Activated CD4-positive, alpha-beta T cell treated with anti-CD3 and anti-CD28 coated beads, Interleukin-2, amount 50 U/mL, for 24 hours (primary cell): Measurements from ENCODE around the gene SLIT3.

Experiments used
- DNase-seq, 2 donors: peaks; one replicate each; pipeline ENCODE4 v3.0.0-alpha.2; 2020; ENCODE audit warnings: low read depth in 1 of 2, low spot score in 1 of 2

SLIT3 gene

GRCh38 chr5:169178274-169178673 lies 122.7 kb downstream of the SLIT3 start:
- no peak for DNase-seq

- DNase-seq, result no peak
Measured at GRCh38 chr5:169176709-169177694, 123.9 kb downstream of the SLIT3 start.

- no peak for DNase-seq
Measured at GRCh38 chr5:169175733-169176132, 125.2 kb downstream of the SLIT3 start.

GRCh38 chr5:169174923-169175322 lies 126.0 kb downstream of the SLIT3 start:
- no peak for DNase-seq

- no peak for DNase-seq
Measured at GRCh38 chr5:169173372-169173771, 127.6 kb downstream of the SLIT3 start.

GRCh38 chr5:169171515-169171914 lies 129.4 kb downstream of the SLIT3 start:
- DNase-seq, result no peak

- DNase-seq, result no peak
Measured at GRCh38 chr5:169169783-169170182, 131.2 kb downstream of the SLIT3 start.

- DNase-seq, result no peak
Measured at GRCh38 chr5:169168280-169168679, 132.7 kb downstream of the SLIT3 start.

- no peak for DNase-seq
Measured at GRCh38 chr5:169166078-169166477, 134.9 kb downstream of the SLIT3 start.

GRCh38 chr5:169165052-169165451 lies 135.9 kb downstream of the SLIT3 start:
- DNase-seq, result no peak

GRCh38 chr5:169164481-169164925 lies 136.4 kb downstream of the SLIT3 start:
- no peak for DNase-seq

- DNase-seq, result no peak
Measured at GRCh38 chr5:169162407-169162806, 138.5 kb downstream of the SLIT3 start.

GRCh38 chr5:169161022-169161680 lies 139.8 kb downstream of the SLIT3 start:
- no peak for DNase-seq

GRCh38 chr5:169160405-169160901 lies 140.5 kb downstream of the SLIT3 start:
- DNase-seq, result no peak

GRCh38 chr5:169158764-169159163 lies 142.2 kb downstream of the SLIT3 start:
- no peak for DNase-seq

GRCh38 chr5:169157064-169157463 lies 143.9 kb downstream of the SLIT3 start:
- no peak for DNase-seq

- no peak for DNase-seq
Measured at GRCh38 chr5:169154679-169155078, 146.3 kb downstream of the SLIT3 start.

GRCh38 chr5:169153405-169153804 lies 147.5 kb downstream of the SLIT3 start:
- DNase-seq, result no peak

- DNase-seq, result no peak
Measured at GRCh38 chr5:169152946-169153345, 148.0 kb downstream of the SLIT3 start.

GRCh38 chr5:169152453-169152852 lies 148.5 kb downstream of the SLIT3 start:
- DNase-seq, result no peak

- no peak for DNase-seq
Measured at GRCh38 chr5:169151051-169151805, 149.7 kb downstream of the SLIT3 start.
